NCI-H187 treated with DMSO at 0.1 percent for 48 hours (cell line): ENCODE measurements around the gene RPS6KA1.

Experiments used
- DNase-seq: peaks from one replicate; lab custom pipeline; 2025; lab: John Stamatoyannopoulos, UW

The RPS6KA1 gene

GRCh38 chr1:26533951-26534509, 4.5 kb downstream of the RPS6KA1 start:
- no peak for DNase-seq

- no peak for DNase-seq
Observed at GRCh38 chr1:26535201-26535600, 5.6 kb downstream of the RPS6KA1 start.

DNA sequence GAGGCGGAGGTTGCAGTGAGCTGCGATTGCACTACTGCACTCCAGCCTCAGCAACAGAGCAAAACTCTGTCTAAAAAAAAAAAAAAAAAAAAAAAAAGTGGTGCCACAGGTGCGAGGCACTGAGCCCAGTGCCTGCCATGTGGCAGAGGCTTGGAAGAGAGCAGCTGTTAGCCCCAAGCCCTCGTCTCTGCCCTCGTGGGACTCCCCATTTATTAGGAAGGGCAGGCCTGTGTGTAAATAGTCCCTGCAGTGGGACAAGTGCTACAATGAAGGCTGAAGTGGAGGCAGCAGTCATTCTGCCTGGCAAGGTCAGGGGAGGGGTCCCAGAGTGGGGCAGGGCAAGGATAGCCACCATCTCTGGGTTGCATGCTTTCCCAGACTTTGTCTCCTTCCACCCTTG, 6.5 kb downstream of the RPS6KA1 start:
- DNase-seq = no peak

DNA sequence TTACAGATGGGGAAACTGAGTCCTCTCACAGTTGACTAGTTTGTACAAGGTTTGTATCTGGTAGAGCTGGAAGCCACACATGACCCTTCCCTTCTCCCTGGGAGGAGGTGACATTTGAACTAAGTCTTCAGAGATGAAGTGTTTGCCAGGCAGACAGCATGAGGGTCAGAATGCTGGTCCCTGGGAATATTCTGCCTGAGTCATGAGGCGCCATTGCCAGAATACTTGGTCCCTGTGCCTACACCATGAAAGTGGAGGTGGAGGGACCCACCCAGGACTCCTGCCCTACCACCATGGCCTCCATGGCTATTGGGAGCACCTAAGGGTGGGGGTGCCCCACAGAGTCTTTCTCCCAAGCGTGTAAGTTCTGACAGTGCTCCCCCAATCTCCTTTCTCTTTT, 7.0 kb downstream of the RPS6KA1 start:
- no peak for DNase-seq

DNA sequence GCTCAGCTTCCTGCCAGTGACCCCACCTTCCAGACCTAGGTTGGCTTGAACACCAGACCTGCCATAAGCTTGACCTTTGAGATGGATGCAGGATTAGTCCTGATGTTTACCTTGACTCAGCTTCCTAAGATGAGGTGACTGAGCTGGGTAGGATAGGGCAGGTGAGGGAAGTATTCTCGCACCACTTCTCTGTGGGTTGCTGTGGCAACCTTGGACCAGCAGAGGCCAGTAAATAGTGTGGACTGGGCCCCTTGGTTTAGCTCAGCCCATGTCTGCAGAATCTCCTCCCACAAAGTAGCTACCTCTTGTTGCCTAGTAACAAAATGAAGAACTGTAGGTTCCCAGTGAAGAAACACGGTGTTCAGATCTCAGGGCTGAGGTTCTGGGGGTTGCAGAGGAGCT, 8.4 kb downstream of the RPS6KA1 start:
- DNase-seq = no peak

DNA sequence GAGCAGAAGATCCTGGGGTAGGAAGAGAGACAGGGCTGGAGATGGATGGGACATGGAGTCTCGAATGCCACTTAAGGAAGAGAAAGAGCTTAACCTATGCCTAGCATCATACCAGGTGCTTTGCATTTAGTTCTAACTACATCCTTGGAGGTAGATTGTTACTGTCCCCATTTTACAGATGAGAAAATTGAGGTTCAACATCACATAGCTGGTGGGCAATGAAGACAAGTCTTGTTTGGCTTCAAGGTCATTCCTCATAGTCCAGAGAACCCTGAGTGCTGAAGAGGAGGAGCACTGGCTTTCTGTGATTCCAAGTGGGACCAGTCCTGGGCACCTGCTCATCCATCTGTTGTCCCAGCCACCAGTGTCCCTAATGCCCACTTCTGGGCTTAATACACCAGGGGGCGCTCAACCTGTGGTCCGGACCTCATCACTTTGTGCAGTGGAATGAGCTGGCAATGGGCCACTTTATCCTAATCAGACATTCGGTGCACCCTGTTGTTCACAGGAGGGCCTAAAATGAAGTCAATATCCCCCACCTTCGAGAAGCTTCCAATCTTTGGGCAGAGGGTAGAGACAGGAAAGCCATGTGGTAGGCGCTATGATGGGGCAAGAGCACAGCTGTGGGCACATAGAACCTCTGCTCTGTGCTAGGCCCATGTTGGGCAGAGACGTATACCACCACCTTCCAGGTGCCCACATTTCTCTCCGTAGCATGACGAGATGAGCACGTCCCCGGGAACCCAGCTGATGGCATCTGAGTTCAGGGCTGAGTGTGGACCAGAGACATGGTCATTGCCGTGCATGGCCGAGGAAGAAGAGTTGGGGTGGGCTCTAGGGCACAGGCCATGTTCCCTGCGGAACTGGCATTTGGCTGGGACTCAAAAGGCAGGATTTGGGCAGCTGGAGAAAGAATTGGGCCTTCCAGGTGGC, 9.2 kb downstream of the RPS6KA1 start:
- DNase-seq = no peak

DNA sequence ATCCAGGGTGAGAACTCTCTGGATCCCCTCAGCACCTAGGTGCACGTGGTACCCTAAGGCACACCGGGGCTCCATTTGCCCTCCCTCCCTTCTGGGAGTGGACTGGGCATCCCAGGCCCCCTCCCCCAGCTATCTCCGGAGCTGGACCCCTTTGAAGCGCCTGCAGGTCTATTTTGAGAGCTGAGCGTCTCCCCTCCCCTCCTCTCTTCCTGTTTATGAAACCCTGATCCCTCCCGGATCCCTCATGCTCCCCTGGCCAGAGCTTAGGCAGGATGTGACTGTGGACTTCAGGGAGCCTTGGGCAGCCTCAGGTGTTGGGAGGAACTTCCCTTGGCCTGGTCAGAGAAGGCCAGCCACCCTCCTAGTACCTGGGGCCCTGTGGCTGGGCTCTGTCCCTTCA, 10.2 kb downstream of the RPS6KA1 start:
- DNase-seq = no peak

- no peak for DNase-seq
Observed at GRCh38 chr1:26540351-26540750, 10.8 kb downstream of the RPS6KA1 start.

DNA sequence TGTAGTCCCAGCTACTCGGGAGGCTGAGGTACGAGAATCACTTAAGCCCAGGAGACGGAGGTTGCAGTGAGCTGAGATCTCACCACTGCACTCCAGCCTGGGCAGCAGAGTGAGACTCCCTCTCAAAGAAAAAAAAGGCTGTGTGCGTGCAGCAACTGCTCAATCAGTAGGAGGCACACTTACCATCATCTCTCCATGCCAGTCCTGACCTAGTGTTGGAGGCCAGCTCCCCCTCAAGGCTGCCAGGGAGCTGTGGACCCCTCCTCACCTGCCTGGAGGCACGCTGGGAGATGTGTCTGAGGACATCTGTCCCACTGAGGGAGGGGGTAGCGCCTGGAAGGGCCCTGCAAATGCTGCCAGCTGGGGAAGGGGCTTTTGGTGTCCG, 11.9 kb downstream of the RPS6KA1 start:
- DNase-seq = no peak

GRCh38 chr1:26541816-26542711, 12.5 kb downstream of the RPS6KA1 start:
- DNase-seq = no peak

DNA sequence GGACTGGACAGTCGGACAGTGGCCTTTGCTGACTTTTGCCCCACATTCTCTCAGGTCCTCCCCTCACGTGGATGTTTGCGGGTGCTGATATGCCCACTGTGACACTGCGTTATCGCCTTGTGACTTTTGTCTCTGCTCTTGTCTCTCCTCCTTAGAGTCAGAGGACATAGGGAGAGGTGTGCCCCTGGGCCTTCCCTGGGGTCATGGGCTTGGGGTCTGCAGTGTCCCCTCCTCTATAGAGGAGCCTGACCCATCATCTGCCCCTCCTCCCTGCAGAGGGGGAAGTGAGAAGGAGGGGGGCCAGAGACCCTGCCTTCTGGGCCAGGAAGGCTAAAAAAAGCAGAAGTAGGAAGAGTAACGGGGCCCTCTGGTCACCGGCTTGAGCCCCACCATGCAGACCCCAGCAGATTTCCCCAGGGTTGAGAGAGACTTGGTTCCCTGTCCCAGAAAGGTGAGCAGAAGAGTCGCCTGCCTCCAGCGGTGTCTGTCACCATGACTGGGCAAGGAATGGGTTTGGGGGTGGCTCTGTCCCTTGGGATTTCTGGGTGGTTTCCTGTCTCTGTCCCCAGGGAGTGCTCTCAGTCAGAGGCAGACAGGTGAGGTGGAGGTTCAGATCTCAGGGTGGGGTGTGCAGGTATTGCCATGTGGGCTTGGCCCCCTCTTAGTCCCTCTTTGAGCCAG, 13.3 kb downstream of the RPS6KA1 start:
- DNase-seq = no peak

- DNase-seq = no peak
Observed at GRCh38 chr1:26543462-26543861, 13.9 kb downstream of the RPS6KA1 start.

- no peak for DNase-seq
Observed at GRCh38 chr1:26544126-26544525, 14.6 kb downstream of the RPS6KA1 start.

GRCh38 chr1:26545969-26546323, 16.4 kb downstream of the RPS6KA1 start:
- no peak for DNase-seq

- DNase-seq = no peak
Observed at GRCh38 chr1:26546375-26546774, 16.8 kb downstream of the RPS6KA1 start.

DNA sequence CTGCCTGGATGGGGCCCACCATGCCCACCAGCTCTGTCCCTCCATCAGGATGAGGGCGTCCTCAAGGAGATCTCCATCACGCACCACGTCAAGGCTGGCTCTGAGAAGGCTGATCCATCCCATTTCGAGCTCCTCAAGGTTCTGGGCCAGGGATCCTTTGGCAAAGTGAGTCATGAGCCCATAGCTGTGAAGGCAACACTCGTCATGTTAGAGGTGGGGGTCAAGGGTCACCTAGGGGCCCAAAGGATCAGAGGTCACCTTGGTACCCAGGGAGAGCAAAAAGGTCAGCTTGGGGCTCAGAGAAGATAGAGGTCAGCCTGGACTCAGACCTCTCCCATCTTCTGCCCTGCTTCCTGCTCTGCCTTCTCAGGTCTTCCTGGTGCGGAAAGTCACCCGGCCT, 17.3 kb downstream of the RPS6KA1 start:
- DNase-seq = no peak

DNA sequence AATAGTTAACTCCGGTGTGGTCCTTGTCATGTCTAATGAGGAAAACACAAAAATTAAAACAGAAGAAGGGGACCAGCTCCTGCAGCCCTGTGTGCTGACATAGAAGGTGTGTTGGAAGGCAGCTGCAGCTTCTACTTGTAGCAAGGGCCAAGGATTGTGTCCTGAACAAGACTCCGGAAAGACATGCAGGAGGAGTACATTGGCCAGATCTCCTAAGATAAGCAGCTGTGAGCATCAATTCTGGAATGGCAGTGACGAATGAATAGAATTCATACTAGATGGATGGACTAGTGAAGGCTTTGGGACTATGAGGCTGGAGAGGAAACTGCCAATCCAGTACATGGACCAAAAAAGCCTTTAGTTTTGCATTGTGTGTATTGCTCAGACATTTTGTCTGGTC, 19.3 kb downstream of the RPS6KA1 start:
- DNase-seq = no peak

DNA sequence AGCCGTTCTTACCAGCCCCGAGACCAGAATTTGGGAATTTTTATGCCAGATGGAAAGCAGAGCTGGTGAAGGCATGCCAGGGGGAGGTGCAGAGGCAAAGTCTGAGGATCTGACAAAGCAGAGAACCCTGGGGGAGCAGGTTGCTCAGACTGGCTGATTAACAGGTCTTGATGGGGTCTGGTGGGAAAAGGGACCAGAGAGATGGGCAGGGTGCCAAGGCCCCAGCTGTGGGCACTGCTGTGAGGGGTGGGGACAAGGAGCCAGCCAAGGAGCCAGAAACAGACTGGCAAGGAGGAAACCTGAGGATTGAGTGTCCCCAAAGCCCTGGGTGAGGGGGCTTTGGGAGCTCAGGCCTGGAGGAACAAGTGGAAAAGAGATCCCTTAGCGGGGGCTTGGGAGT, 21.4 kb downstream of the RPS6KA1 start:
- no peak for DNase-seq

GRCh38 chr1:26552720-26553119, 23.2 kb downstream of the RPS6KA1 start:
- no peak for DNase-seq

- DNase-seq = no peak
Observed at GRCh38 chr1:26553942-26554682, 24.6 kb downstream of the RPS6KA1 start.

- DNase-seq = no peak
Observed at GRCh38 chr1:26554781-26555180, 25.2 kb downstream of the RPS6KA1 start.
